Activated CD4-positive, alpha-beta T cell treated with anti-CD3 and anti-CD28 coated beads, Interleukin-10, Interleukin-2, amounts not matched to agents 100 ng/mL and 50 ng/mL, durations not matched to agents 16 hours and 8 hours (primary cell): Measurements from ENCODE around the gene THOC1.
"Not testable (repeated sequence)": the region's sequence is repeated elsewhere in the genome, so short reads cannot be mapped to it uniquely, and the experiment has no call there.

ENCODE experiments used
- DNase-seq: peaks from one replicate; pipeline ENCODE4 v3.0.0-alpha.2; 2020

THOC1 gene, protein sequence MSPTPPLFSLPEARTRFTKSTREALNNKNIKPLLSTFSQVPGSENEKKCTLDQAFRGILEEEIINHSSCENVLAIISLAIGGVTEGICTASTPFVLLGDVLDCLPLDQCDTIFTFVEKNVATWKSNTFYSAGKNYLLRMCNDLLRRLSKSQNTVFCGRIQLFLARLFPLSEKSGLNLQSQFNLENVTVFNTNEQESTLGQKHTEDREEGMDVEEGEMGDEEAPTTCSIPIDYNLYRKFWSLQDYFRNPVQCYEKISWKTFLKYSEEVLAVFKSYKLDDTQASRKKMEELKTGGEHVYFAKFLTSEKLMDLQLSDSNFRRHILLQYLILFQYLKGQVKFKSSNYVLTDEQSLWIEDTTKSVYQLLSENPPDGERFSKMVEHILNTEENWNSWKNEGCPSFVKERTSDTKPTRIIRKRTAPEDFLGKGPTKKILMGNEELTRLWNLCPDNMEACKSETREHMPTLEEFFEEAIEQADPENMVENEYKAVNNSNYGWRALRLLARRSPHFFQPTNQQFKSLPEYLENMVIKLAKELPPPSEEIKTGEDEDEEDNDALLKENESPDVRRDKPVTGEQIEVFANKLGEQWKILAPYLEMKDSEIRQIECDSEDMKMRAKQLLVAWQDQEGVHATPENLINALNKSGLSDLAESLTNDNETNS

GRCh38 chr18:267688-268552, at the start of gene THOC1:
Gene THOC1, minus strand, starts transcription at chr18:268047. Its CDS starts 28 bp downstream, at chr18:268019.
- peak; percentile 96 for DNase-seq

- no peak for DNase-seq
Observed at GRCh38 chr18:317618-318017, 49.8 kb upstream of the THOC1 start.

GRCh38 chr18:316393-316792, 48.5 kb upstream of the THOC1 start:
- DNase-seq = no peak

DNA sequence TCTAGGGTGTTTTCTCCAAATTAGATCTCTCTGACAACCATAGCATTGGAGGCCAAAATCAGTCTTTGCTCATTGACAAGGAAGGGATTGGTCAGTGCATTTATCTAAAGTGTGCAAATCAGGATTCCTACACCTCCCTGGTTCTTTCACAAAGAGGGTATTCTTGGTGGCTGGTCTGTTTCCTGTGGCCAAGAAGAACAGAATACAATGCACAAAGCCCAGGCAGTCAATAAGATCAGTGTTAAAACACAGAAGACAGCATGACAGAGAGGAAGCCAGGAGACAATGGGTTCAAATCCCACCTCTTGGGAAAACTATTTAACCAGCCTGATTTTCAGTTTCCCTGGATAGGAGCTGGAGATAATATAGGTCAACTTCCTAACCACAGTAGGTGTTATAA, 46.1 kb upstream of the THOC1 start:
- no peak for DNase-seq

DNA sequence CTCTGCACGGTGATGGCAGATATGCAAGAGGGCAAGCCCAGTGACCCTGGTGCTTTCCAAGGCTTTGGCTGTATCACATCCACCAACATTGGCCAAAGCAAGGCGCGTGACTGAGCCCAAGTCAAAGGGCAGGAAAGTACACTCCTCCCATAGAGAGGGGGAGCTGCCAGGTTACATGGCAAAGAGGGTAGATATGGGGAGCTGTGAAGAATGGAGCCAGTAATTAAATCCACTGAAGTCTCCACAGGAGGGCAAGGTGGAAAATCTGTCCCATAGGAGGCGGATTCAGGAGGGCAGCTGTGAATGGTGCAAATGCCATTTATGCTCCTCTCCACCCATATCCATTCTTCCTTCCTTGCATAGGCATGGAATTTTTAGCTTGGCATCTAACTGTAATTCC, 44.6 kb upstream of the THOC1 start:
- no peak for DNase-seq

- no peak for DNase-seq
Observed at GRCh38 chr18:310042-310441, 42.2 kb upstream of the THOC1 start.

DNA sequence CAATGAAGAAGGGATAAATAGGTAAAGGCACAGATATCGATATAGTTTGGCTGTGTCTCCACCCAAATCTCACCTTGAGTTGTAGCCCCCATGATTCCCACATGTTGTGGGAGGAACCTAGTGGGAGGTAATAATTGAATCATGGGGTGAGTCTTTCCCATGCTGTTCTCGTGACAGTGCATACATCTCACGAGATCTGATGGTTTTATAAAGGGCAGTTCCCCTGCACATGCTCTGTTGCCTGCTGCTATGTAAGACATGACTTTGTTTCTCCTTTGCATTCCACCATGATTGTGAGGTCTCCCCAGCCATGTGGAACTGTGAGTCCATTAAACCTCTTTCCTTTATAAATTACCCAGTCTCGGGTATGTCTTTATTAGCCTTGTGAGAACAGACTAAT, 40.2 kb upstream of the THOC1 start:
- DNase-seq = not testable (repeated sequence)

DNA sequence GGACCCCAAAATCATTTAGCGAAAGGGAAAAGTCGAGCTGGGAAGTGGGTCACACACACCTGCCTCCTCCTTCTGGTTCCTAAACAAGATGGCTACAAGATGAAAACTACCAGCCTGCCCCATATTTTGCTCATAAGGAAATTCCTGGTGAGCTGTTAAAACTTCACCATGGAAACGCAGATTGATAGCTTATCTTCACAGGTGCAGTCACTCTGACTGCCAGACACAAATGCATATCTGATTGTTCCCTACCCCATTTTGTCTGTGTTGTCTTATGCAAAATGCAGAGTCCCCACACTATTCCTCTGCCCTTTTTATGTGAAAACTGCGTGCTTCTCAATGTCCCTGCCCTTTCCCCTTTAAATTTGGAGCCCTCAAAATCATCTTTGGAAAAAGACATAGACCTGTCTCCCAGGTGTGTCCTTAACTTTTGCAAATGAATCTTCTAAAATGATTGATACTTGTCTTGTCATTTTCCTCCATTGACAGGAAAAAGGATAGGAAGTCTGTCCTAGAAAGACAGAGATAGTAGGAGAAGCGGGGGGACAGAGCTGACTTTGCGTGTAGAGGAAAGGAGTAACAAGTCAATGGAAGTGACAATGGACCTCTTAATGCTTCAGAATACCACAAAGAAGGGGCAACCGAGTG, 38.9 kb upstream of the THOC1 start:
- no peak for DNase-seq

DNA sequence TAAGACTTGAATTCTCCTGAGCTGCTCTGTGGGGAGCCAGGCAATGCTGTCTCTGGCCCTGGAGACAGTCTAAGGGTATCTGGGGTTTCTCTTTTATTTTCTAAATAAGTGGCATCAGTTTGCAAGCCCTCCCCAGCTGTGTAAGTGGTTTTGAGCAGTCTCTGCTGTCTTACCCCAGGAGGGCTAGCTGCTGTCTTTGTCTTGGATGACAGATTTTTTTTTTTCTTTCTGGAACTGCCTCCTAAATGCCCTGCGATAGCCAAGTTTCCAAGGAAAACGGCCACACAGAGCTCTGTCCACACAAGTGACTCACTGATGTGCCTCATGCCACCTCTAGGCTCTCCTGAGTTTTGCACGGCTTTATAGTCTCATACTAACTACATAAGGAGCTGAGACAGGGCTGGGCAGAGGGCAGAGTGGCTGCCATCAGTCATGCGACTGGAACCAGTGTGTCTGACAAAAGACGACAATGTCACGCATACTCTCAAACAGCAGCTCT, 37.2 kb upstream of the THOC1 start:
- DNase-seq = no peak

GRCh38 chr18:303607-304006, 35.8 kb upstream of the THOC1 start:
- no peak for DNase-seq

DNA sequence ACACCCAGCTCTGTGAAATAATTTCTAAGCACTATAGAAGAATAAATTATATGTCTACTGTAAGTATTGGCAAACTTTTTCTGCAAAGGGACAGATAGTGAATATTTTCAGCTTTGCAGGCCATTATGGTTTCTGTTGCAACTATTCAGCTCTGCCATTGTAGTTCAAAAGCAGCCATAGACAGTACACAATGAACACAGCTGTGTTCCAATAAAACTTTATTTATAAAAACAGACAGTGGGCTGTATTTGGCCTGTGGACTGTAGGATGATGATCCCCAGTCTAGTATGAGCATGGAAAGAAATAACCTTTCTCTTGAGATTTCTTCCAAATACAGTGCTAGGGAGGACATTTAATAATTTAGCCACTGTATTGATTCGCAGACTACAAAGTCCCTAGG, 35.2 kb upstream of the THOC1 start:
- no peak for DNase-seq

DNA sequence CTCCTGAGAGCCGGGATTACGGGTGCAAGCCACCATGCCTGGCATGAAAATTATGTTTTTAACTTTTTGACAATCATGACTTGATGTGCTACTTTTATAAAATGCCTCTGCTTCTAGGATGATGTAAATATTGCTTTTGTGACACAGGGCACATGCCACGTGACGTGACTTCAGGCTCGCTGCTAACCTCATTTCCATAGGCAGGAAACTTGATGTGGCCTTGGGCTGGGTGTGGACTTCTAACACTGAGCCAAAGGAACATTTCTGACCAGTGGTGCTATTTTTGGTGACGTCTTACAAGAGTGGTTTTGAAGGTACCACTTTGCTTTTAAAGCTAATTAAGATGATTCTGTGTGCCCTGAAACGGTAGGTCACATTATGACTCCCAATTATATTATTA, 34.2 kb upstream of the THOC1 start:
- DNase-seq = no peak

DNA sequence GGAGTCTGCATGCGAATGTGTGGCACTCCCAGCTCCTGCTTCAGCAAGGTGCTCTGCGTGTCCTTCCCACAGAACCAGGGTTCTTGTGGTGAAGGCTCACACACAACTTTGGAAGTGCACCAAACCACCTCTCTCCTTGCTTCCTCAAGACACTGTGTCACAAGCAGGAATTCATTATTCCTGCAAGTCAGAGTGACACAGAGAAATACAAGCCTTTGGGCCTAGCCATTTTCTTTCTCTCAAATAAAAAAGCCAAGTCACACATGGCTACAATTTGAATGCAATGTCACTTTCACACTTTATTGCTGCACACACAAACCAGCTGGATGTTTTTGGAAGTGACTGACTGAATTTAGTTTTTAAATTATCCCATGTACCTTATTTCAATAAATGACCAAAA, 30.1 kb upstream of the THOC1 start:
- no peak for DNase-seq

- no peak for DNase-seq
Observed at GRCh38 chr18:295756-296490, 28.1 kb upstream of the THOC1 start.

DNA sequence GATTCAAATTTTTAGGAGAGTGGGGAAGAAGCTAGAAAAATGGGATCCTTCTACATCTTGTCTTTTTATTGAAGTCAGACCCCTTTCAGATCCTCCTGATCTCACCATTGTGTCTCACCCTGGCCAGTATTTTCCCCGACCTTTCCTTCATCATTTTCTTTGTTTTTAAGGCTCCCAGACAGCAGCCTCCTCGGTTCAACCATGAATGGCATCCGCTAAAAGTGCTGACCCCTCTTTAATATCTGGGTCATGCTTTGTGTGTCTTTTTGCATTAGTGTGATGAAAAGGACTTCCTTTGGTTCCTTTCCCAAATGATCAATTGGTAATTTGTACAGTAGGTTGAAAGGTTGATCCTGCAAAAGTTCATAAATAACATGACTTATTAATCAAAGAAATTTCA, 26.7 kb upstream of the THOC1 start:
- DNase-seq = no peak

DNA sequence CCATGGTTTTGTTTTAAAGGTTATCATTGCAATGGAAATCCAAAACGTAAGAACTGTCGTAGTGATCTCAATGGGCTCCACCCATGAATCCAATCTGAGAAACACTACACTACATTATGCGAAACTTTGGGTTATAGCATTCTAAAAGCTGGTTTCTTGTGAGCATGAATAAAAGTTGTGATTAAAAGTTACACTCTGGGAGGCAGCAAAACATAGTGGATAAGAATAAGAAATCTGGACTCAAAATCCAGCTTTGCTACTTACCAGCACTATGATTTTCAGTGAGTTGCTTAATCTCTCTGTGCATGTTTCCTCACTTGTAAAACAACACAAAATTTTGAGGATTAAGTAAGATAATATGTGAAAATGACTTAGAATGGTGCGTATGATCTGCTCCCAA, 25.7 kb upstream of the THOC1 start:
- DNase-seq = no peak

DNA sequence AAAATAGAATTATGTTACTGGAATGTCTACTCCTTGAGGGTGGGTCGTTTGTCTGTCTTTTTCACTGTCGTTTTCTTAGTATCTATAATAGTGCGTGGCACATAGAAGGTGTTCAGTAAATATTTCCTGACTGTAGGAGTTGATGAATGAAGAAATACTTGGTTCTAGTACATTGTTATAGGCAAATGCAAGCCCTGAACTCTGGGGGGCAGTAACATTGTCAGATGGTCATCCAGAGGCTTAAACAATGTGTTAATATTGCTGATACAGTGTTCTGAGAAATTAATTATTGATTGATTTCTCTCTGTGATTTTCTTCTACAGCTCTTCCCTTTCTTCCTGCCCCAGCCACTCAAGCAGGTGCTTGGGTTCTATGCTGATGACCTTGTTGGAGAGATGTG, 24.4 kb upstream of the THOC1 start:
- no peak for DNase-seq

DNA sequence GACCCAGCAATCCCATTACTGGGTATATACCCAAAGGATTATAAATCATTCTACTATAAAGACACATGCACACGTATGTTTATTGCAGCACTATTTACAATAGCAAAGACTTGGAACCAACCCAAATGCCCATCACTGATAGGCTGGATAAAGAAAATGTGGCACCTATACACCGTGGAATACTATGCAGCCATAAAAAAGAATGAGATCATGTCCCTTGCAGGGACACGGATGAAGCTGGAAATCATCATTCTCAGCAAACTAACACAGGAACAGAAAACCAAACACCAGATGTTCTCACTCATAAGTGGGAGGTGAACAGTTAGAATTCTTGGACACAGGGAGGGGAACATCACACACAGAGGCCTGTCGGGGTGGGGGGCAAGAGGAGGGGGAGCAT, 22.1 kb upstream of the THOC1 start:
- not testable (repeated sequence) for DNase-seq

DNA sequence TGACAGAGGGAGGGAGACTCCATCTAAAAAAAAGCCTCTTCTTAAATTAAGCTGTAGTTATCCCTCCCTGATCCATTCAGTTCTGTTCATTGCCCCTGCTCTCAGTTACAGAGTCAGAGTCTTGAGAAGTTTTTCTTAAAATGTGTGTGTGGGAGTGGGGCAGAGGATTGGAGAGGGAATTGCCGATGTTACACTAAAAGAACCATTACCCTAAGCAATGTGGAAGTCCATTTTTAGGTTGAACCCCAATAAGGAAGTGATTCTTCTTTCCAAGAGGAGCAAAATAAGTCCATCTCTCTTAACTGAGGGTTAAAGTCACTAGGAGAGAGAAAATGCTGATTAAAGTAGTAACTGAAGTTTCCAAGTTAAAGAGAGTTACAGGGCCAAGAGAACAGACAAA, 21.2 kb upstream of the THOC1 start:
- no peak for DNase-seq

DNA sequence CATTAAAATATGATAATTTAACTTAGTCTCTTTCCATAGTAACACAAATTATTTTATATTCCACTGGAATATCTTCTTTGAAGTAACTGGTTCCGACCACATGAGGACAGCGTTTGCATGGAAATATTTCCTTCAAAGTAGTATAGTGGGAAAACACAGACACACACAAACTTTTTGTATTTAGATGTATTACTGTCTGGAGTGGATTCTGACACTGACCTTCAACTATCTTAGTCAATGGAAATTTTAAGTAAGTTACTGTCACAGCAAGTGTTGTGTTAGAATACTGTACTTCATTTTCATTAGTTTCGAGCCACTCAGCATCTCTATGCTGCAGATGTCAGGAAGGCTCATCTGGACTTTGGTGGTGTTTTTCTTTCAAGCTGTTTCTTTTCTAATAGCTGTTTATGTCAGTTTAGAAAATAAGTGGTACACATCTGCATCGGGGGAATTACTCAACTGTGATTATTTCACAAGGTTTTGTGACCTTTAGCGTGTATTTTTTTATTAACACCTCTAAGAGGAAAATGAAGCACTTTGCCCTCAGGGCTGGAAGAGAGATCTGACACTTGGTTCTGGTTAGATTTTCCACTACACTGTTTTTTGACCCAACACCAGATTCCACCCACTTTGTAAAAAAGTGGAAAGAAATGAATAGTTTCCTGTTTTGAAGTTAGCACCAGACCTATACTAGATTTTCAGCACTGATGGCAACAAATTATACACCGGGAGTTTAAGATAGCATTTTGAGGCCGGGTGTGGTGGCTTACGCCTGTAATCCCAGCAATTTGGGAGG, 18.9 kb upstream of the THOC1 start:
- DNase-seq = no peak

DNA sequence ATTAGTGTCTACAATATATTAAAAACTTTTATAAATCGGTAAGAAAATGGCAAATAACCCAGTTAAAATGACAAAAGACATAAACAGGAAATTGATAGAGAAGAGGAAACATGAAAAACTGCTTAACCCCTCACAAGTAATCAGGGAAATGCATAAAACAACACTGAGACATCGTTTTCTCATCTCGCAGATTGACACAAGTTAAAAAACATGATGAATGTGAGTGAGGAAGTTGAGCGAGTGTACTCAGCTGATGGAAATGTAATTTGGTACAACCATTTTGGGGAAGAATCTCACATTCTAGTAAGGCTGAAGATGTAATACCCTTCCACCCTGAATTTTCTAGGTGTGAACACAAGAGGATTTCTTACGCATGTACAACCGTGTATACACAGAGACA, 18.0 kb upstream of the THOC1 start:
- DNase-seq = no peak
